CD14-positive monocyte (primary cell): Measurements from ENCODE around the gene RHBDL3. TPM values are rescaled to one million over a fixed set of nuclear protein-coding genes. Genes with fewer than 3 reads are reported as not detected.

Source experiments
- DNase-seq, 3 donors: peaks; one replicate each; pipeline ENCODE4 v3.0.0-alpha.2; 2011 to 2022
- H2AFZ ChIP-seq: 2 replicates; pipeline ENCODE4 v1.6.0; 2012; ENCODE audit warnings: mild to moderate bottlenecking, low read depth, low read length, inconsistent platforms; ENCODE audit not compliant: insufficient read depth, poor library complexity, severe bottlenecking
- H3K27ac ChIP-seq, 2 donors: 1 replicate in 1 of 2; 2 replicates in 1 of 2; pipeline ENCODE4 v1.5.1; 2012 to 2013; ENCODE audit warnings: low read length in 2 of 2, control low read depth in 1 of 2, inconsistent platforms in 1 of 2, low read depth in 1 of 2, mild to moderate bottlenecking in 1 of 2
- H3K27me3 ChIP-seq, 2 donors: one replicate each; pipeline versions ENCODE4 v1.6.0 to v1.6.1; 2011 to 2013; ENCODE audit warnings: low read length in 2 of 2; ENCODE audit not compliant: control insufficient read depth in 2 of 2, insufficient read depth in 2 of 2
- H3K36me3 ChIP-seq, 2 donors: replicated peaks in 1 of 2; 1 replicate in 1 of 2; 2 replicates in 1 of 2; pipeline versions ENCODE4 v1.5.1 to v1.6.1; 2012 to 2013; ENCODE audit warnings: low read length in 2 of 2, control low read depth in 1 of 2, inconsistent platforms in 1 of 2, mild to moderate bottlenecking in 1 of 2; ENCODE audit not compliant: insufficient read depth in 2 of 2, control insufficient read depth in 1 of 2
- H3K4me1 ChIP-seq, 2 donors: 1 replicate in 1 of 2; 2 replicates in 1 of 2; pipeline versions ENCODE4 v1.5.1 to v1.6.1; 2012 to 2013; ENCODE audit warnings: low read length in 2 of 2, control low read depth in 1 of 2, inconsistent platforms in 1 of 2, mild to moderate bottlenecking in 1 of 2, moderate library complexity in 1 of 2; ENCODE audit not compliant: insufficient read depth in 2 of 2, control insufficient read depth in 1 of 2
- H3K4me2 ChIP-seq: replicated peaks from 2 replicates; pipeline ENCODE3; 2012; ENCODE audit warnings: low read length, moderate library complexity, mild to moderate bottlenecking; ENCODE audit not compliant: poor library complexity, severe bottlenecking; ENCODE audit errors: extremely low read depth
- H3K4me3 ChIP-seq, 3 experiments: fragments of 200-600 bp in 1 of 3; sonication (generic) in 1 of 3; replicated peaks in 1 of 3; 1 replicate in 2 of 3; 2 replicates in 1 of 3; pipeline ENCODE4 v1.5.1; 2011 to 2013; ENCODE audit warnings: low read length in 3 of 3, mild to moderate bottlenecking in 3 of 3, control low read depth in 2 of 3, low read depth in 2 of 3, inconsistent platforms in 1 of 3, moderate library complexity in 1 of 3
- H3K79me2 ChIP-seq: 2 replicates; pipeline ENCODE4 v1.6.0; 2012; ENCODE audit warnings: mild to moderate bottlenecking, control low read depth, inconsistent platforms, low read length, moderate library complexity; ENCODE audit not compliant: insufficient read depth
- H3K9ac ChIP-seq: 2 replicates; pipeline ENCODE4 v1.6.0; 2017; ENCODE audit warnings: low read length, mild to moderate bottlenecking; ENCODE audit not compliant: insufficient read depth, poor library complexity, severe bottlenecking
- H3K9me3 ChIP-seq, 2 donors: replicated peaks in 1 of 2; 1 replicate in 1 of 2; 2 replicates in 1 of 2; pipeline versions ENCODE4 v1.5.1 to v1.6.1; 2012 to 2013; ENCODE audit warnings: low read length in 2 of 2, control low read depth in 1 of 2; ENCODE audit not compliant: control insufficient read depth in 1 of 2, insufficient read depth in 1 of 2
- H4K20me1 ChIP-seq: 2 replicates; pipeline ENCODE4 v1.6.0; 2012; ENCODE audit warnings: mild to moderate bottlenecking, low read length, control low read depth, moderate library complexity; ENCODE audit not compliant: insufficient read depth
- H3K27ac Mint-ChIP-seq, 7 donors: one replicate each; pipeline ENCODE4 v1.8.0; 2020; ENCODE audit warnings: mild to moderate bottlenecking in 7 of 7, mixed read lengths in 7 of 7, moderate library complexity in 6 of 7, inconsistent platforms in 2 of 7
- H3K27me3 Mint-ChIP-seq, 3 donors: one replicate each; pipeline ENCODE4 v1.8.0; 2021 to 2022; ENCODE audit warnings: low read depth in 3 of 3, mild to moderate bottlenecking in 3 of 3, mixed read lengths in 3 of 3, moderate library complexity in 3 of 3, inconsistent platforms in 1 of 3
- H3K36me3 Mint-ChIP-seq, 2 donors: one replicate each; pipeline ENCODE4 v1.8.0; 2020; ENCODE audit warnings: mixed read lengths in 2 of 2, inconsistent platforms in 1 of 2, mild to moderate bottlenecking in 1 of 2
- H3K4me1 Mint-ChIP-seq: one replicate; pipeline ENCODE4 v1.8.0; 2020; ENCODE audit warnings: mild to moderate bottlenecking, mixed read lengths
- H3K4me3 Mint-ChIP-seq, 2 donors: one replicate each; pipeline ENCODE4 v1.8.0; 2020; ENCODE audit warnings: mild to moderate bottlenecking in 2 of 2, mixed read lengths in 2 of 2, moderate library complexity in 1 of 2
- H3K9me3 Mint-ChIP-seq, 7 donors: one replicate each; pipeline ENCODE4 v1.8.0; 2020 to 2022; ENCODE audit warnings: mixed read lengths in 7 of 7, mild to moderate bottlenecking in 6 of 7, moderate library complexity in 6 of 7, inconsistent platforms in 2 of 7
- CTCF ChIP-seq: fragments of 200-600 bp; IDR thresholded peaks from one replicate; pipeline ENCODE4 v1.8.0; 2022; ENCODE audit warnings: antibody characterized with exemption, mild to moderate bottlenecking
- WGBS: methylation state at CpG from one replicate; pipeline ENCODE4 v1.1.5; 2013; ENCODE audit warnings: missing lambda C conversion rate; ENCODE audit not compliant: insufficient coverage; 5-methylcytosine and 5-hydroxymethylcytosine counted together
- intact Hi-C, 2 donors: fragments of 100-400 bp; cut with micrococcal nuclease; formaldehyde crosslinking; loops; one replicate each; pipeline versions ENCODE4 v1.15.0 to v1.15.1; 2023
- polyA plus RNA-seq, 3 donors: library from polyadenylated mRNA; depleted of rRNA in 1 of 3; unstranded in 2 of 3; stranded (reverse) in 1 of 3; fragments of 300-500 nt in 2 of 3; fragments of >200 nt in 1 of 3; fragmentation: Illumina TruSeq in 2 of 3; gene quantifications; 1 replicate in 2 of 3; 2 replicates in 1 of 3; pipeline ENCODE4 v1.2.3, GENCODE V29; 2012 to 2021

RHBDL3 gene
- polyA plus RNA-seq, 3 donors: 0.05 TPM; not detected in 2

DNA sequence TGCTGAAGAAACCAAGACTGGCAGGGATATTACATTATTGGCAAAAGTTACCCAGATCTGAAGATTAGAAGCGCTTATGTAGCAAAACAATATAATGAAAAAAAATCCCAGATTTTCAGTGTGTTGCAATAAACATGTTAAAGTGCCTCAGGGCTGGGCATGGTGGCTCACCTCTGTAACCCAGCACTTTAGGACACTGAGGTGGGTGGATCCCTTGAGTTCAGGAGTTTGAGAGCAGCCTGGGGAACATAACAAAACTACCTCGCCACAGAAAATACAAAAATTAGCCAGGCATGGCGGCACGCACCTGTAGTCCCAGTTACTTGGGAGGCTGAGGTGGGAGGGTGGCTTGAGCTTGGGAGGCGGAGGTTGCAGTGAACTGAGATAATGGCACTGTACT is 91.1 kb downstream of the RHBDL3 start:
- Histone ChIP-seq H3K9me3 (no peaks in the 10 kb centered on the region), H3K27ac (no peak overlapping the region), H2AFZ (no peak overlapping the region), H3K9ac (no peak overlapping the region), H3K4me1 (peaks cover 11 to 32% of the 10 kb centered on the region in 2 donors), H3K36me3 (peaks cover 73 to 97% of the 10 kb centered on the region in 2 donors), H3K79me2 (peaks cover 99% of the 10 kb centered on the region), H3K4me2 (no peak overlapping the region), H4K20me1 (peaks cover 99% of the 10 kb centered on the region), H3K27me3 (no peaks in the 10 kb centered on the region), H3K4me3 (no peak overlapping the region)
- Mint-ChIP-seq H3K27ac (peak overlapping the region in 1 of 7 donors; percentile 50), H3K27me3 (no peaks in the 10 kb centered on the region), H3K4me1 (peaks cover 26% of the 10 kb centered on the region), H3K9me3 (no peaks in the 10 kb centered on the region), H3K36me3 (peaks cover 65 to 91% of the 10 kb centered on the region in 2 donors), H3K4me3 (no peak overlapping the region)
- no peak for DNase-seq
- intact Hi-C loops: loop anchor here in 1 of 2 donors (5.0 kb wide), 1 partner anchor 104 kb away; no protein-coding TSS in a partner anchor
- WGBS: no CpG with 5 or more reads among the region's 5 CpGs
- TF ChIP-seq CTCF: no peak

- Histone ChIP-seq H3K27ac (no peak overlapping the region), H3K79me2 (peaks cover 99% of the 10 kb centered on the region), H3K27me3 (no peaks in the 10 kb centered on the region), H3K4me2 (no peak overlapping the region), H3K4me3 (no peak overlapping the region), H3K9me3 (no peaks in the 10 kb centered on the region), H2AFZ (no peak overlapping the region), H3K9ac (no peak overlapping the region), H4K20me1 (peaks cover 99% of the 10 kb centered on the region), H3K36me3 (peaks cover 79 to 97% of the 10 kb centered on the region in 2 donors), H3K4me1 (peaks cover 3 to 24% of the 10 kb centered on the region in 2 donors)
- no peak overlapping the region for H3K4me3 Mint-ChIP-seq
- H3K4me1 Mint-ChIP-seq: peaks cover 19% of the 10 kb centered on the region
- H3K9me3 Mint-ChIP-seq: no peaks in the 10 kb centered on the region
- no peaks in the 10 kb centered on the region for H3K27me3 Mint-ChIP-seq
- DNase-seq: no peak
- 88% methylated on average over 5 of the region's 8 CpGs for WGBS
- TF ChIP-seq CTCF: no peak
- intact Hi-C loops: loop anchor here in 1 of 2 donors (5.0 kb wide), 1 partner anchor 105 kb away; no protein-coding TSS in a partner anchor
- H3K36me3 Mint-ChIP-seq: peaks cover 67 to 91% of the 10 kb centered on the region in 2 donors
- H3K27ac Mint-ChIP-seq: no peak overlapping the region
These were observed 92.0 kb downstream of the RHBDL3 start for GRCh38 chr17:32357615-32358014.
